CD1c-positive myeloid dendritic cell (primary cell): ENCODE results near the gene IQCN.

ENCODE experiments used
- DNase-seq: peaks from one replicate; pipeline ENCODE4 v3.0.0-alpha.2; 2016; ENCODE audit errors: extremely low spot score

Gene IQCN

GRCh38 chr19:18274219-18274780 is at the start of gene IQCN:
Gene IQCN (minus strand): TSS chr19:18274452. CDS start chr19:18269478, 4,974 bp downstream.
- peak; percentile 63 for DNase-seq

GRCh38 chr19:18322759-18323460 is 48.7 kb upstream of the IQCN start, which contains the start of gene LSM4:
Gene LSM4 (minus strand): TSS chr19:18323076. CDS start chr19:18323020, 56 bp downstream.
- peak; percentile 99 for DNase-seq

GRCh38 chr19:18322318-18322758 is 48.1 kb upstream of the IQCN start:
- peak; percentile 52 for DNase-seq

GRCh38 chr19:18321734-18322102 is 47.5 kb upstream of the IQCN start:
- DNase-seq = peak; percentile 34

- DNase-seq = peak; percentile 74
Measured at GRCh38 chr19:18320865-18321733, 46.8 kb upstream of the IQCN start.

GRCh38 chr19:18319591-18320135 is 45.4 kb upstream of the IQCN start:
- DNase-seq = peak; percentile 67

GRCh38 chr19:18317961-18318800 is 43.9 kb upstream of the IQCN start:
- DNase-seq = no peak

GRCh38 chr19:18313398-18313797 is 39.1 kb upstream of the IQCN start:
- no peak for DNase-seq

- no peak for DNase-seq
Measured at GRCh38 chr19:18312092-18312534, 37.9 kb upstream of the IQCN start.

GRCh38 chr19:18311502-18312091 is 37.3 kb upstream of the IQCN start:
- DNase-seq = no peak

- no peak for DNase-seq
Measured at GRCh38 chr19:18310966-18311365, 36.7 kb upstream of the IQCN start.

GRCh38 chr19:18310118-18310909 is 36.1 kb upstream of the IQCN start:
- DNase-seq = no peak

GRCh38 chr19:18309525-18310064 is 35.3 kb upstream of the IQCN start:
- DNase-seq = no peak

- DNase-seq = no peak
Measured at GRCh38 chr19:18308948-18309325, 34.7 kb upstream of the IQCN start.

GRCh38 chr19:18308051-18308947 is 34.0 kb upstream of the IQCN start:
- no peak for DNase-seq

GRCh38 chr19:18307271-18307681 is 33.0 kb upstream of the IQCN start:
- DNase-seq = no peak

GRCh38 chr19:18306888-18307260 is 32.6 kb upstream of the IQCN start:
- DNase-seq = no peak

- no peak for DNase-seq
Measured at GRCh38 chr19:18306209-18306887, 32.1 kb upstream of the IQCN start.
